GM23338 (cell line): ENCODE data around the gene ERCC1. TPM values are rescaled to one million over a fixed set of nuclear protein-coding genes. Genes with fewer than 3 reads are reported as not detected.

Experiments
- ATAC-seq: fragments of 200-7000 bp; cut with Tn5 transposase; 3 replicates; pipeline ENCODE4 v1.9.1; 2020
- DNase-seq: peaks from one replicate; pipeline ENCODE4 v3.0.0-alpha.2; 2015; ENCODE audit warnings: low spot score
- H2AFZ ChIP-seq: fragments of 200-600 bp; sonication (generic); 2 replicates; pipeline ENCODE4 v1.8.0; 2016; ENCODE audit warnings: antibody characterized with exemption, mild to moderate bottlenecking, moderate library complexity
- H3F3A ChIP-seq: fragments of 200-600 bp; sonication (generic); replicated peaks from 2 replicates; pipeline ENCODE4 v1.8.0; 2017; ENCODE audit warnings: antibody characterized with exemption, mixed run types, low read depth
- H3K27ac ChIP-seq: fragments of 200-600 bp; sonication (generic); 2 replicates; pipeline ENCODE4 v1.6.1; 2016; ENCODE audit warnings: low read depth
- H3K27me3 ChIP-seq: fragments of 200-600 bp; sonication (generic); 2 replicates; pipeline ENCODE4 v1.8.0; 2016; ENCODE audit warnings: mild to moderate bottlenecking, mixed run types, moderate library complexity; ENCODE audit not compliant: insufficient read depth
- H3K36me3 ChIP-seq: fragments of 200-600 bp; sonication (generic); 2 replicates; pipeline ENCODE4 v1.8.0; 2016; ENCODE audit warnings: mild to moderate bottlenecking; ENCODE audit not compliant: insufficient read depth
- H3K4me1 ChIP-seq: fragments of 200-600 bp; sonication (generic); 2 replicates; pipeline ENCODE4 v1.8.0; 2016; ENCODE audit warnings: mild to moderate bottlenecking, moderate library complexity; ENCODE audit not compliant: insufficient read depth
- H3K4me2 ChIP-seq: fragments of 200-600 bp; sonication (generic); 2 replicates; pipeline ENCODE4 v1.7.1; 2017; ENCODE audit warnings: mixed run types
- H3K4me3 ChIP-seq: fragments of 200-600 bp; sonication (generic); 2 replicates; pipeline ENCODE4 v1.6.1; 2016; ENCODE audit warnings: mixed run types
- H3K79me2 ChIP-seq: fragments of 200-600 bp; sonication (generic); replicated peaks from 2 replicates; pipeline ENCODE4 v1.8.0; 2017; ENCODE audit warnings: mild to moderate bottlenecking; ENCODE audit not compliant: insufficient read depth
- H3K9me2 ChIP-seq: fragments of 200-600 bp; sonication (generic); 2 replicates; pipeline ENCODE4 v1.8.0; 2017; ENCODE audit not compliant: insufficient read depth
- H4K20me1 ChIP-seq: fragments of 200-600 bp; sonication (generic); replicated peaks from 2 replicates; pipeline ENCODE4 v1.8.0; 2017; ENCODE audit warnings: mild to moderate bottlenecking; ENCODE audit not compliant: insufficient read depth
- H3K27ac Mint-ChIP-seq: 2 replicates; pipeline ENCODE4 v1.8.0; 2020; ENCODE audit warnings: inconsistent platforms, mild to moderate bottlenecking, moderate library complexity, mixed read lengths
- H3K27me3 Mint-ChIP-seq: 3 replicates; pipeline ENCODE4 v1.8.0; 2022; ENCODE audit warnings: low read depth, mild to moderate bottlenecking, moderate library complexity, mixed read lengths, inconsistent platforms; ENCODE audit not compliant: insufficient read depth, poor library complexity
- H3K36me3 Mint-ChIP-seq: 3 replicates; pipeline ENCODE4 v1.8.0; 2021; ENCODE audit warnings: low read depth, mild to moderate bottlenecking, inconsistent platforms, moderate library complexity, mixed read lengths
- H3K4me1 Mint-ChIP-seq: 3 replicates; pipeline ENCODE4 v1.8.0; 2020; ENCODE audit warnings: mild to moderate bottlenecking, inconsistent platforms, mixed read lengths
- H3K4me3 Mint-ChIP-seq: 3 replicates; pipeline ENCODE4 v1.8.0; 2021; ENCODE audit warnings: moderate library complexity, mild to moderate bottlenecking, inconsistent platforms, mixed read lengths
- H3K9me3 Mint-ChIP-seq: 3 replicates; pipeline ENCODE4 v1.8.0; 2020; ENCODE audit warnings: moderate library complexity, mild to moderate bottlenecking, inconsistent platforms, mixed read lengths
- CREB1 ChIP-seq: fragments of 250-450 bp; sonication (Bioruptor Pico); IDR thresholded peaks from 2 replicates; pipeline ENCODE4 v1.5.0; 2020; ENCODE audit warnings: low read depth, mild to moderate bottlenecking, moderate library complexity
- EZH2phosphoT487 ChIP-seq: fragments of 200-600 bp; sonication (generic); IDR thresholded peaks from one replicate; pipeline ENCODE4 v1.8.1; 2018; ENCODE audit warnings: antibody characterized with exemption; ENCODE audit not compliant: unreplicated experiment
- NANOG ChIP-seq: IDR thresholded peaks from 2 replicates; pipeline ENCODE4 v1.6.1; 2016; ENCODE audit warnings: antibody characterized with exemption, borderline replicate concordance
- POLR2AphosphoS5 ChIP-seq: IDR thresholded peaks from 2 replicates; pipeline ENCODE4 v1.6.1; 2016; ENCODE audit warnings: antibody characterized with exemption, low read depth
- ZNF331 ChIP-seq: fragments of 250-450 bp; sonication (Bioruptor Pico); IDR thresholded peaks from 2 replicates; pipeline ENCODE4 v1.5.0; 2020; ENCODE audit warnings: low read depth, mild to moderate bottlenecking, moderate library complexity
- polyA plus RNA-seq: library from polyadenylated mRNA; unstranded; fragments of >200 nt; fragmentation: Nextera tagmentation; extraction: Ambion mirVana; gene quantifications from 2 replicates; pipeline ENCODE4 v1.2.1, GENCODE V29; 2016
- total RNA-seq: library from RNA; depleted of rRNA; stranded (reverse); fragments of >200 nt; shearing (Covaris generic); gene quantifications from 2 replicates; pipeline ENCODE4 v1.2.3, GENCODE V29; 2014
- TF ChIP-seq, protein P1 (sequence below): fragments of 250-450 bp; sonication (Bioruptor Pico); IDR thresholded peaks from 2 replicates; pipeline ENCODE4 v1.5.0; 2020; ENCODE audit warnings: mild to moderate bottlenecking, moderate library complexity
- TF ChIP-seq, protein P2 (sequence below): IDR thresholded peaks from one replicate; pipeline ENCODE4 v1.6.1; 2018; ENCODE audit warnings: antibody characterized with exemption; ENCODE audit not compliant: unreplicated experiment
- TF ChIP-seq, protein P3 (sequence below): IDR thresholded peaks from 2 replicates; pipeline ENCODE4 v1.6.1; 2016; ENCODE audit warnings: antibody characterized with exemption

The ERCC1 gene
- total and polyA plus RNA-seq, 2 experiments from 2014 or later: 39.0 to 52.3 TPM

DNA sequence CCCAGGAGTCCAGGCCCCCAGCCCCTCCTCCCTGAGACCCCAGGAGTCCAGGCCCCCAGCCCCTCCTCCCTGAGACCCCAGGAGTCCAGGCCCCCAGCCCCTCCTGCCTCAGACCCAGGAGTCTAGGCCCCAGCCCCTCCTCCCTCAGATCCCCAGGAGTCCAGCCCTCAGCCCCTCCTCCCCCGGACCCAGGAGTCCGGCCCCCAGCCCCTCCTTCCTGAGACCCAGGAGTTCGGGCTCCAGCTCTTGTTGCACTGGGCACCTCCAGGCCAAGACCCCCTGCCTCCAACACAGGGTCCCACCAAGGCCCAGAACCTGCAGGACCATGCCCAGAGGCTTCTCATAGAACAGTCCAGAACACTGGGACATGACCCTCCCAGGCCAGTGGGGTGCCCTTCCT is 3.8 kb downstream of the ERCC1 start (continued):
- TF ChIP-seq, protein P1, sequence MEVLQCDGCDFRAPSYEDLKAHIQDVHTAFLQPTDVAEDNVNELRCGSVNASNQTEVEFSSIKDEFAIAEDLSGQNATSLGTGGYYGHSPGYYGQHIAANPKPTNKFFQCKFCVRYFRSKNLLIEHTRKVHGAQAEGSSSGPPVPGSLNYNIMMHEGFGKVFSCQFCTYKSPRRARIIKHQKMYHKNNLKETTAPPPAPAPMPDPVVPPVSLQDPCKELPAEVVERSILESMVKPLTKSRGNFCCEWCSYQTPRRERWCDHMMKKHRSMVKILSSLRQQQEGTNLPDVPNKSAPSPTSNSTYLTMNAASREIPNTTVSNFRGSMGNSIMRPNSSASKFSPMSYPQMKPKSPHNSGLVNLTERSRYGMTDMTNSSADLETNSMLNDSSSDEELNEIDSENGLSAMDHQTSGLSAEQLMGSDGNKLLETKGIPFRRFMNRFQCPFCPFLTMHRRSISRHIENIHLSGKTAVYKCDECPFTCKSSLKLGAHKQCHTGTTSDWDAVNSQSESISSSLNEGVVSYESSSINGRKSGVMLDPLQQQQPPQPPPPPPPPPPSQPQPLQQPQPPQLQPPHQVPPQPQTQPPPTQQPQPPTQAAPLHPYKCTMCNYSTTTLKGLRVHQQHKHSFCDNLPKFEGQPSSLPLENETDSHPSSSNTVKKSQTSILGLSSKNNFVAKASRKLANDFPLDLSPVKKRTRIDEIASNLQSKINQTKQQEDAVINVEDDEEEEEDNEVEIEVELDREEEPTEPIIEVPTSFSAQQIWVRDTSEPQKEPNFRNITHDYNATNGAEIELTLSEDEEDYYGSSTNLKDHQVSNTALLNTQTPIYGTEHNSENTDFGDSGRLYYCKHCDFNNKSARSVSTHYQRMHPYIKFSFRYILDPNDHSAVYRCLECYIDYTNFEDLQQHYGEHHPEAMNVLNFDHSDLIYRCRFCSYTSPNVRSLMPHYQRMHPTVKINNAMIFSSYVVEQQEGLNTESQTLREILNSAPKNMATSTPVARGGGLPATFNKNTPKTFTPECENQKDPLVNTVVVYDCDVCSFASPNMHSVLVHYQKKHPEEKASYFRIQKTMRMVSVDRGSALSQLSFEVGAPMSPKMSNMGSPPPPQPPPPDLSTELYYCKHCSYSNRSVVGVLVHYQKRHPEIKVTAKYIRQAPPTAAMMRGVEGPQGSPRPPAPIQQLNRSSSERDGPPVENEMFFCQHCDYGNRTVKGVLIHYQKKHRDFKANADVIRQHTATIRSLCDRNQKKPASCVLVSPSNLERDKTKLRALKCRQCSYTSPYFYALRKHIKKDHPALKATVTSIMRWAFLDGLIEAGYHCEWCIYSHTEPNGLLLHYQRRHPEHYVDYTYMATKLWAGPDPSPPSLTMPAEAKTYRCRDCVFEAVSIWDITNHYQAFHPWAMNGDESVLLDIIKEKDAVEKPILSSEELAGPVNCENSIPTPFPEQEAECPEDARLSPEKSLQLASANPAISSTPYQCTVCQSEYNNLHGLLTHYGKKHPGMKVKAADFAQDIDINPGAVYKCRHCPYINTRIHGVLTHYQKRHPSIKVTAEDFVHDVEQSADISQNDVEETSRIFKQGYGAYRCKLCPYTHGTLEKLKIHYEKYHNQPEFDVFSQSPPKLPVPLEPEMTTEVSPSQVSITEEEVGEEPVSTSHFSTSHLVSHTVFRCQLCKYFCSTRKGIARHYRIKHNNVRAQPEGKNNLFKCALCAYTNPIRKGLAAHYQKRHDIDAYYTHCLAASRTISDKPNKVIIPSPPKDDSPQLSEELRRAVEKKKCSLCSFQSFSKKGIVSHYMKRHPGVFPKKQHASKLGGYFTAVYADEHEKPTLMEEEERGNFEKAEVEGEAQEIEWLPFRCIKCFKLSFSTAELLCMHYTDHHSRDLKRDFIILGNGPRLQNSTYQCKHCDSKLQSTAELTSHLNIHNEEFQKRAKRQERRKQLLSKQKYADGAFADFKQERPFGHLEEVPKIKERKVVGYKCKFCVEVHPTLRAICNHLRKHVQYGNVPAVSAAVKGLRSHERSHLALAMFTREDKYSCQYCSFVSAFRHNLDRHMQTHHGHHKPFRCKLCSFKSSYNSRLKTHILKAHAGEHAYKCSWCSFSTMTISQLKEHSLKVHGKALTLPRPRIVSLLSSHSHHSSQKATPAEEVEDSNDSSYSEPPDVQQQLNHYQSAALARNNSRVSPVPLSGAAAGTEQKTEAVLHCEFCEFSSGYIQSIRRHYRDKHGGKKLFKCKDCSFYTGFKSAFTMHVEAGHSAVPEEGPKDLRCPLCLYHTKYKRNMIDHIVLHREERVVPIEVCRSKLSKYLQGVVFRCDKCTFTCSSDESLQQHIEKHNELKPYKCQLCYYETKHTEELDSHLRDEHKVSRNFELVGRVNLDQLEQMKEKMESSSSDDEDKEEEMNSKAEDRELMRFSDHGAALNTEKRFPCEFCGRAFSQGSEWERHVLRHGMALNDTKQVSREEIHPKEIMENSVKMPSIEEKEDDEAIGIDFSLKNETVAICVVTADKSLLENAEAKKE (CRISPR knock-in tag): no peak
- TF ChIP-seq, protein P2, sequence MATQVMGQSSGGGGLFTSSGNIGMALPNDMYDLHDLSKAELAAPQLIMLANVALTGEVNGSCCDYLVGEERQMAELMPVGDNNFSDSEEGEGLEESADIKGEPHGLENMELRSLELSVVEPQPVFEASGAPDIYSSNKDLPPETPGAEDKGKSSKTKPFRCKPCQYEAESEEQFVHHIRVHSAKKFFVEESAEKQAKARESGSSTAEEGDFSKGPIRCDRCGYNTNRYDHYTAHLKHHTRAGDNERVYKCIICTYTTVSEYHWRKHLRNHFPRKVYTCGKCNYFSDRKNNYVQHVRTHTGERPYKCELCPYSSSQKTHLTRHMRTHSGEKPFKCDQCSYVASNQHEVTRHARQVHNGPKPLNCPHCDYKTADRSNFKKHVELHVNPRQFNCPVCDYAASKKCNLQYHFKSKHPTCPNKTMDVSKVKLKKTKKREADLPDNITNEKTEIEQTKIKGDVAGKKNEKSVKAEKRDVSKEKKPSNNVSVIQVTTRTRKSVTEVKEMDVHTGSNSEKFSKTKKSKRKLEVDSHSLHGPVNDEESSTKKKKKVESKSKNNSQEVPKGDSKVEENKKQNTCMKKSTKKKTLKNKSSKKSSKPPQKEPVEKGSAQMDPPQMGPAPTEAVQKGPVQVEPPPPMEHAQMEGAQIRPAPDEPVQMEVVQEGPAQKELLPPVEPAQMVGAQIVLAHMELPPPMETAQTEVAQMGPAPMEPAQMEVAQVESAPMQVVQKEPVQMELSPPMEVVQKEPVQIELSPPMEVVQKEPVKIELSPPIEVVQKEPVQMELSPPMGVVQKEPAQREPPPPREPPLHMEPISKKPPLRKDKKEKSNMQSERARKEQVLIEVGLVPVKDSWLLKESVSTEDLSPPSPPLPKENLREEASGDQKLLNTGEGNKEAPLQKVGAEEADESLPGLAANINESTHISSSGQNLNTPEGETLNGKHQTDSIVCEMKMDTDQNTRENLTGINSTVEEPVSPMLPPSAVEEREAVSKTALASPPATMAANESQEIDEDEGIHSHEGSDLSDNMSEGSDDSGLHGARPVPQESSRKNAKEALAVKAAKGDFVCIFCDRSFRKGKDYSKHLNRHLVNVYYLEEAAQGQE: no peak

DNA sequence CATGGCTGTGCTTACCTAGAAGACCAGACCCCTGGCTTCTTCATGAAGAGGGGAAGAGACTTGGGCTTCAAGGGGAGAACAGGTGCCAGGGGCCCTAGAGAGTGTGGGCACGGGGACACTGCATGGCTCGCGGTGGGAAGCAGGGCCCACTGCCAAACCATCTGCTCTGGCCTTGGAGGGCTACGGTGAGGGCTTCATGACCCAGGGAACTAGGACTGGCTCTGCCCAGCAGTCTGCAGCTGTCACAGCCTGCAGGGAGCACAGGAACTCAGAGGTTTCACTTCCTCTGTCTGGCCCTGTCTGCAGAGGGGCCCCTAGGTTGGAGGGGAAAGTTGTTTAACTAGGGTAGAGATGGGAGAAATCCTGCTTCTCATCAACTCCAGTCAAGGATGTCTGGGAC is 4.3 kb downstream of the ERCC1 start:
- ATAC-seq: no peak
- Mint-ChIP-seq H3K4me1 (peaks cover 15% of the 10 kb centered on the region), H3K9me3 (no peaks in the 10 kb centered on the region; the same call in 2 of the 3 replicates), H3K36me3 (peaks cover 38% of the 10 kb centered on the region), H3K4me3 (no peak overlapping the region), H3K27me3 (peaks cover 16% of the 10 kb centered on the region), H3K27ac (no peak overlapping the region; the same call in 1 of the 2 replicates)
- peaks cover 5% of the 10 kb centered on the region; the same call in 1 of the 2 replicates for H3K79me2 ChIP-seq
- peaks cover 2% of the 10 kb centered on the region; the same call in 1 of the 2 replicates for H4K20me1 ChIP-seq
- no peak overlapping the region for H2AFZ ChIP-seq
- H3K9me2 ChIP-seq: no peaks in the 10 kb centered on the region
- peaks cover 7% of the 10 kb centered on the region; the same call in 1 of the 2 replicates for H3F3A ChIP-seq
- no peak overlapping the region for H3K4me3 ChIP-seq
- 0 out of 2 replicates have a peak, but pooled peaks cover 4% of the 10 kb centered on the region for H3K4me1 ChIP-seq
- DNase-seq: no peak
- H3K27me3 ChIP-seq: no peaks in the 10 kb centered on the region
- H3K36me3 ChIP-seq: no peaks in the 10 kb centered on the region; the same call in 1 of the 2 replicates
- no peak overlapping the region for H3K4me2 ChIP-seq
- H3K27ac ChIP-seq: no peak overlapping the region
- TF ChIP-seq, protein P3, sequence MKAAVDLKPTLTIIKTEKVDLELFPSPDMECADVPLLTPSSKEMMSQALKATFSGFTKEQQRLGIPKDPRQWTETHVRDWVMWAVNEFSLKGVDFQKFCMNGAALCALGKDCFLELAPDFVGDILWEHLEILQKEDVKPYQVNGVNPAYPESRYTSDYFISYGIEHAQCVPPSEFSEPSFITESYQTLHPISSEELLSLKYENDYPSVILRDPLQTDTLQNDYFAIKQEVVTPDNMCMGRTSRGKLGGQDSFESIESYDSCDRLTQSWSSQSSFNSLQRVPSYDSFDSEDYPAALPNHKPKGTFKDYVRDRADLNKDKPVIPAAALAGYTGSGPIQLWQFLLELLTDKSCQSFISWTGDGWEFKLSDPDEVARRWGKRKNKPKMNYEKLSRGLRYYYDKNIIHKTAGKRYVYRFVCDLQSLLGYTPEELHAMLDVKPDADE: no peak
- TF ChIP-seq, protein P2: no peak
- TF ChIP-seq NANOG: no peak
- TF ChIP-seq ZNF331 (CRISPR knock-in tag): no peak
- TF ChIP-seq POLR2AphosphoS5: no peak
- TF ChIP-seq EZH2phosphoT487: no peak
- TF ChIP-seq CREB1 (CRISPR knock-in tag): no peak
